HL-60/S4 (cell line): ENCODE measurements around the gene CT47A1.
"Not testable (repeated sequence)": the region's sequence is repeated elsewhere in the genome, so short reads cannot be mapped to it uniquely, and the experiment has no call there.

Source experiments
- in situ Hi-C: fragments of 300-500 bp; cut with MboI; formaldehyde crosslinking; loops from 2 replicates; pipeline ENCODE4 v1.14.3; 2022; ENCODE audit warnings: low sequenced_read_pairs

Gene CT47A1

GRCh38 chrX:120985660-120986059 is at the start of gene CT47A1:
Gene CT47A1, minus strand, starts transcription at chrX:120985760. Its CDS starts 231 bp downstream, at chrX:120985529.
- in situ Hi-C loops = not testable (repeated sequence)

GRCh38 chrX:121032531-121032930 is 47.0 kb upstream of the CT47A1 start:
- in situ Hi-C loops = no loop called here

GRCh38 chrX:121030083-121030482 is 44.5 kb upstream of the CT47A1 start:
- in situ Hi-C loops = no loop called here

- in situ Hi-C loops = no loop called here
Observed at GRCh38 chrX:121028419-121028818, 42.9 kb upstream of the CT47A1 start.

- in situ Hi-C loops = no loop called here
Observed at GRCh38 chrX:121014826-121015225, 29.3 kb upstream of the CT47A1 start.

- in situ Hi-C loops = no loop called here
Observed at GRCh38 chrX:121013897-121014455, 28.4 kb upstream of the CT47A1 start.

- in situ Hi-C loops = no loop called here
Observed at GRCh38 chrX:121011254-121011653, 25.7 kb upstream of the CT47A1 start.

- in situ Hi-C loops = no loop called here
Observed at GRCh38 chrX:121010218-121010617, 24.7 kb upstream of the CT47A1 start.

GRCh38 chrX:121009764-121010163 is 24.2 kb upstream of the CT47A1 start:
- in situ Hi-C loops = no loop called here

- in situ Hi-C loops = no loop called here
Observed at GRCh38 chrX:121008920-121009319, 23.4 kb upstream of the CT47A1 start.

- in situ Hi-C loops = no loop called here
Observed at GRCh38 chrX:121000589-121000988, 15.0 kb upstream of the CT47A1 start.

- in situ Hi-C loops = no loop called here
Observed at GRCh38 chrX:120999413-120999812, 13.9 kb upstream of the CT47A1 start.

- in situ Hi-C loops = not testable (repeated sequence)
Observed at GRCh38 chrX:120956500-120956899, 29.1 kb downstream of the CT47A1 start, which contains the start of gene CT47A7. Gene CT47A7, minus strand, starts transcription at chrX:120956600. Its CDS starts 255 bp downstream, at chrX:120956345.
